ENCODE measurements around the gene EIF4E1B. TPM values are rescaled to one million over a fixed set of nuclear protein-coding genes. Genes with fewer than 3 reads are reported as not detected.

The EIF4E1B gene
- total RNA-seq, 1 donor from 2014 or later: 0.06 TPM

DNA sequence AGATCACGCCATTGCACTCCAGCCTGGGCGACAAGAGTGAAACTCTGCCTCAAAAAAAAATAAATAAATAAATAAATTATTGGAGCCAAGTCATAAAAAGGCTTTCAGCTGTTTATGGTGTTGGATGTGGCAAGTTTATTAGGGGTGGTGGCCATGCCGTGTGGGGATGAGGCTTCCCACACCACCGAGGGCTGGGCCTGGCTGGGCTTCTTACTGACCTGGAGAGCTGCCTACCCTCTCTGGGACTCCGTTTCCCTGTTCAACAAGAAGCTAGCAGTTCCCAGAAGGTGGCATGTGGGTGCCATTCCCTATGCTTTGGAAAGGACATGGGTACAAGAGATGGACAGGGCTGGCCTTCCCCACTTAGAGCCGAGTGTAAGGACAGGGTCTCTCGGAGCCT, 43.1 kb upstream of the EIF4E1B start:
- H3K9me3 ChIP-seq (ENCODE audit: low read depth): peaks cover 6% of the 10 kb centered on the region

DNA sequence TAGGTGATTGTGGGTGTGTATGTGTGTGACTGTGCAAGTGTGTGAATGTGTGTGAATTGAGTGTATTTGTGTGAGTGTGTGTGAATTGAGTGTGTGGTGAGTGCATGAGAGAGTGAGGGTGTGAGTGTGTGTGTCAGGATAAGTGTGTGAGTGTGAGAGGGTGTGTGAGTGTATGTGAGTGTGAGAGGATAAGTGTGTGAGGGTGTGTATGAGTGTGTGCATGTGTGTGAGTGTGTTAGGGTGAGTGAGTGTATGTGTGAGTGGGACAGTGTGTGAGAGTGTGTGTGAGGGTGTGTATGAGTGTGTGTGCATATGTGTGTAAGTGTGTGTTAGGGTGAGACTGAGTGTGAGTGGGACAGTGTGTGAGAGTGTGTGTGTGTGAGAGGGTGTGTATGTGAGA, 42.2 kb upstream of the EIF4E1B start:
- H2AFZ ChIP-seq (replicated peaks): no peak overlapping the region
- Mint-ChIP-seq H3K9me3 (peaks cover 6% of the 10 kb centered on the region), H3K4me3 (peak overlapping the region; percentile 2), H3K36me3 (peaks cover 4% of the 10 kb centered on the region), H3K4me1 (no peaks in the 10 kb centered on the region), H3K27ac (peak overlapping the region; percentile 11), H3K27me3 (ENCODE audit: insufficient read depth, low read depth) (peaks cover 12% of the 10 kb centered on the region)
- H3K27ac ChIP-seq: no peak overlapping the region
- peaks cover 4% of the 10 kb centered on the region for H3F3A ChIP-seq (ENCODE audit: low read depth)
- H4K20me1 ChIP-seq (ENCODE audit: low read depth): no peaks in the 10 kb centered on the region
- H3K4me1 ChIP-seq: no peaks in the 10 kb centered on the region
- H3K27me3 ChIP-seq: no peaks in the 10 kb centered on the region
- no peak overlapping the region for H3K4me2 ChIP-seq
- TF ChIP-seq, protein P1, sequence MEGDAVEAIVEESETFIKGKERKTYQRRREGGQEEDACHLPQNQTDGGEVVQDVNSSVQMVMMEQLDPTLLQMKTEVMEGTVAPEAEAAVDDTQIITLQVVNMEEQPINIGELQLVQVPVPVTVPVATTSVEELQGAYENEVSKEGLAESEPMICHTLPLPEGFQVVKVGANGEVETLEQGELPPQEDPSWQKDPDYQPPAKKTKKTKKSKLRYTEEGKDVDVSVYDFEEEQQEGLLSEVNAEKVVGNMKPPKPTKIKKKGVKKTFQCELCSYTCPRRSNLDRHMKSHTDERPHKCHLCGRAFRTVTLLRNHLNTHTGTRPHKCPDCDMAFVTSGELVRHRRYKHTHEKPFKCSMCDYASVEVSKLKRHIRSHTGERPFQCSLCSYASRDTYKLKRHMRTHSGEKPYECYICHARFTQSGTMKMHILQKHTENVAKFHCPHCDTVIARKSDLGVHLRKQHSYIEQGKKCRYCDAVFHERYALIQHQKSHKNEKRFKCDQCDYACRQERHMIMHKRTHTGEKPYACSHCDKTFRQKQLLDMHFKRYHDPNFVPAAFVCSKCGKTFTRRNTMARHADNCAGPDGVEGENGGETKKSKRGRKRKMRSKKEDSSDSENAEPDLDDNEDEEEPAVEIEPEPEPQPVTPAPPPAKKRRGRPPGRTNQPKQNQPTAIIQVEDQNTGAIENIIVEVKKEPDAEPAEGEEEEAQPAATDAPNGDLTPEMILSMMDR (IDR thresholded peaks at IDR 0.05): no peak
- TF ChIP-seq EZH2phosphoT487 (IDR thresholded peaks at IDR 0.05) (no peak), EZH2 (IDR thresholded peaks at IDR 0.05) (no peak)
- no peak overlapping the region for H3K9ac ChIP-seq
- no peaks in the 10 kb centered on the region for H3K36me3 ChIP-seq
- no peaks in the 10 kb centered on the region for H3K79me2 ChIP-seq (ENCODE audit: low read depth)
- DNase-seq (ENCODE audit: low spot score): no peak
- H3K9me3 ChIP-seq (ENCODE audit: low read depth): peaks cover 6% of the 10 kb centered on the region
- H3K4me3 ChIP-seq: no peak overlapping the region

More for the DNA sequence above, 43.1 kb upstream of the EIF4E1B start:
- H2AFZ ChIP-seq (replicated peaks): no peak overlapping the region
- no peaks in the 10 kb centered on the region for H3K79me2 ChIP-seq (ENCODE audit: low read depth)
- H3K9ac ChIP-seq: no peak overlapping the region
- no peak overlapping the region for H3K4me2 ChIP-seq
- H3K4me3 ChIP-seq: no peak overlapping the region
- TF ChIP-seq EZH2phosphoT487 (IDR thresholded peaks at IDR 0.05) (no peak), EZH2 (IDR thresholded peaks at IDR 0.05) (no peak)
- TF ChIP-seq, protein P1 (IDR thresholded peaks at IDR 0.05): no peak
- H3K36me3 ChIP-seq: no peaks in the 10 kb centered on the region
- H3K27ac Mint-ChIP-seq: no peak overlapping the region
- H3K4me3 Mint-ChIP-seq: no peak overlapping the region
- peaks cover 4% of the 10 kb centered on the region for H3F3A ChIP-seq (ENCODE audit: low read depth)
- H3K27ac ChIP-seq: no peak overlapping the region
- H4K20me1 ChIP-seq (ENCODE audit: low read depth): no peaks in the 10 kb centered on the region
- DNase-seq (ENCODE audit: low spot score): no peak
- no peaks in the 10 kb centered on the region for H3K4me1 ChIP-seq
- no peaks in the 10 kb centered on the region for H3K27me3 ChIP-seq
- H3K36me3 Mint-ChIP-seq: peaks cover 2% of the 10 kb centered on the region
- H3K9me3 Mint-ChIP-seq: peaks cover 6% of the 10 kb centered on the region
- H3K27me3 Mint-ChIP-seq (ENCODE audit: insufficient read depth, low read depth): peaks cover 13% of the 10 kb centered on the region
- H3K4me1 Mint-ChIP-seq: no peaks in the 10 kb centered on the region

DNA sequence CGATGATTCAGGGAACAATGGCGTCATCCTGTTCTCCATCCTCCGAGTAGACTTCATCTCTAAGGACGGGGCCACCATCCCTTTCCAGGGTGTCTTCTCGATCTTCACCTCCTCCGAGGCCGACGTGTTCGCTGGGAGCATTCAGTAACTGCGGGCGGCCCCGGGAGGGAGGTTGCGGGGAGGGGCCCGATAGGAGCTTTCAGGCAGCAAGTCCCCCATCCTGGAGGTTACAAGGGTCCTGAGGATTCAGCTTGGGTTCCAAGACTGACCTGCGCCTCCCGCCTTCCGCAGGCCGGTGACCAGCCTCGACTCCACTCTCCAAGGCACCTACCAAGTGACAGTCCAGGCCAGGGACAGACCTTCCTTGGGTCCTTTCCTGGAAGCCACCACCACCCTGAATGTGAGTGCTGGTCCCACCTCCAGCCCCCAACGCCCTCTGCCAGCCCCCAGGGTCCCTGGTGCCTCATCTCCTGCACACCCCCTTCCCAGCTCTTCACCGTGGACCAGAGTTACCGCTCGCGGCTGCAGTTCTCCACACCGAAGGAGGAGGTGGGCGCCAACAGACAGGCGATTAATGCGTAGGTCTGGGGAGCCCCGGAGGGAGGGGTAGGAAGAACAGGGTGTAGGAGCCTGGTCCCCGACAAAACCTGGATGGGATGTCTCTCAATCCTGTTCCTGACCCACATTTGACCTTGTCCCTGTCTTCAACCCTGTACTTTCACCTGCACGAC, 41.3 kb upstream of the EIF4E1B start:
- Mint-ChIP-seq H3K4me1 (no peaks in the 10 kb centered on the region), H3K27me3 (ENCODE audit: insufficient read depth, low read depth) (peaks cover 14% of the 10 kb centered on the region), H3K36me3 (peaks cover 4% of the 10 kb centered on the region), H3K4me3 (no peak overlapping the region), H3K27ac (no peak overlapping the region), H3K9me3 (peaks cover 4% of the 10 kb centered on the region)
- H3K27me3 ChIP-seq: no peaks in the 10 kb centered on the region
- TF ChIP-seq, protein P1 (IDR thresholded peaks at IDR 0.05): no peak
- TF ChIP-seq EZH2phosphoT487 (IDR thresholded peaks at IDR 0.05) (no peak), EZH2 (IDR thresholded peaks at IDR 0.05) (no peak)
- H3K4me2 ChIP-seq: no peak overlapping the region
- H4K20me1 ChIP-seq (ENCODE audit: low read depth): no peaks in the 10 kb centered on the region
- H3K9me3 ChIP-seq (ENCODE audit: low read depth): peaks cover 6% of the 10 kb centered on the region
- no peak overlapping the region for H2AFZ ChIP-seq (replicated peaks)
- H3K36me3 ChIP-seq: no peaks in the 10 kb centered on the region
- H3K79me2 ChIP-seq (ENCODE audit: low read depth): no peaks in the 10 kb centered on the region
- H3K27ac ChIP-seq: no peak overlapping the region
- DNase-seq (ENCODE audit: low spot score): no peak
- peaks cover 4% of the 10 kb centered on the region for H3F3A ChIP-seq (ENCODE audit: low read depth)
- no peaks in the 10 kb centered on the region for H3K4me1 ChIP-seq
- H3K4me3 ChIP-seq: no peak overlapping the region
- H3K9ac ChIP-seq: no peak overlapping the region

Data from neural progenitor cell (in vitro differentiated cells).